CD14-positive monocyte (primary cell): ENCODE results near the gene MGME1. TPM values are rescaled to one million over a fixed set of nuclear protein-coding genes. Genes with fewer than 3 reads are reported as not detected.
A peak's percentile ranks its signal among the peaks of the same experiment; 100 is the strongest.

ENCODE experiments used
- DNase-seq, 3 donors: peaks; one replicate each; pipeline ENCODE4 v3.0.0-alpha.2; 2011 to 2022
- H2AFZ ChIP-seq: 2 replicates; pipeline ENCODE4 v1.6.0; 2012; ENCODE audit warnings: mild to moderate bottlenecking, low read depth, low read length, inconsistent platforms; ENCODE audit not compliant: insufficient read depth, poor library complexity, severe bottlenecking
- H3K27ac ChIP-seq, 2 donors: 1 replicate in 1 of 2; 2 replicates in 1 of 2; pipeline ENCODE4 v1.5.1; 2012 to 2013; ENCODE audit warnings: low read length in 2 of 2, control low read depth in 1 of 2, inconsistent platforms in 1 of 2, low read depth in 1 of 2, mild to moderate bottlenecking in 1 of 2
- H3K27me3 ChIP-seq, 2 donors: one replicate each; pipeline versions ENCODE4 v1.6.0 to v1.6.1; 2011 to 2013; ENCODE audit warnings: low read length in 2 of 2; ENCODE audit not compliant: control insufficient read depth in 2 of 2, insufficient read depth in 2 of 2
- H3K36me3 ChIP-seq, 2 donors: replicated peaks in 1 of 2; 1 replicate in 1 of 2; 2 replicates in 1 of 2; pipeline versions ENCODE4 v1.5.1 to v1.6.1; 2012 to 2013; ENCODE audit warnings: low read length in 2 of 2, control low read depth in 1 of 2, inconsistent platforms in 1 of 2, mild to moderate bottlenecking in 1 of 2; ENCODE audit not compliant: insufficient read depth in 2 of 2, control insufficient read depth in 1 of 2
- H3K4me1 ChIP-seq, 2 donors: 1 replicate in 1 of 2; 2 replicates in 1 of 2; pipeline versions ENCODE4 v1.5.1 to v1.6.1; 2012 to 2013; ENCODE audit warnings: low read length in 2 of 2, control low read depth in 1 of 2, inconsistent platforms in 1 of 2, mild to moderate bottlenecking in 1 of 2, moderate library complexity in 1 of 2; ENCODE audit not compliant: insufficient read depth in 2 of 2, control insufficient read depth in 1 of 2
- H3K4me2 ChIP-seq: replicated peaks from 2 replicates; pipeline ENCODE3; 2012; ENCODE audit warnings: low read length, moderate library complexity, mild to moderate bottlenecking; ENCODE audit not compliant: poor library complexity, severe bottlenecking; ENCODE audit errors: extremely low read depth
- H3K4me3 ChIP-seq, 3 experiments: fragments of 200-600 bp in 1 of 3; sonication (generic) in 1 of 3; replicated peaks in 1 of 3; 1 replicate in 2 of 3; 2 replicates in 1 of 3; pipeline ENCODE4 v1.5.1; 2011 to 2013; ENCODE audit warnings: low read length in 3 of 3, mild to moderate bottlenecking in 3 of 3, control low read depth in 2 of 3, low read depth in 2 of 3, inconsistent platforms in 1 of 3, moderate library complexity in 1 of 3
- H3K79me2 ChIP-seq: 2 replicates; pipeline ENCODE4 v1.6.0; 2012; ENCODE audit warnings: mild to moderate bottlenecking, control low read depth, inconsistent platforms, low read length, moderate library complexity; ENCODE audit not compliant: insufficient read depth
- H3K9ac ChIP-seq: 2 replicates; pipeline ENCODE4 v1.6.0; 2017; ENCODE audit warnings: low read length, mild to moderate bottlenecking; ENCODE audit not compliant: insufficient read depth, poor library complexity, severe bottlenecking
- H3K9me3 ChIP-seq, 2 donors: replicated peaks in 1 of 2; 1 replicate in 1 of 2; 2 replicates in 1 of 2; pipeline versions ENCODE4 v1.5.1 to v1.6.1; 2012 to 2013; ENCODE audit warnings: low read length in 2 of 2, control low read depth in 1 of 2; ENCODE audit not compliant: control insufficient read depth in 1 of 2, insufficient read depth in 1 of 2
- H4K20me1 ChIP-seq: 2 replicates; pipeline ENCODE4 v1.6.0; 2012; ENCODE audit warnings: mild to moderate bottlenecking, low read length, control low read depth, moderate library complexity; ENCODE audit not compliant: insufficient read depth
- H3K27ac Mint-ChIP-seq, 7 donors: one replicate each; pipeline ENCODE4 v1.8.0; 2020; ENCODE audit warnings: mild to moderate bottlenecking in 7 of 7, mixed read lengths in 7 of 7, moderate library complexity in 6 of 7, inconsistent platforms in 2 of 7
- H3K27me3 Mint-ChIP-seq, 3 donors: one replicate each; pipeline ENCODE4 v1.8.0; 2021 to 2022; ENCODE audit warnings: low read depth in 3 of 3, mild to moderate bottlenecking in 3 of 3, mixed read lengths in 3 of 3, moderate library complexity in 3 of 3, inconsistent platforms in 1 of 3
- H3K36me3 Mint-ChIP-seq, 2 donors: one replicate each; pipeline ENCODE4 v1.8.0; 2020; ENCODE audit warnings: mixed read lengths in 2 of 2, inconsistent platforms in 1 of 2, mild to moderate bottlenecking in 1 of 2
- H3K4me1 Mint-ChIP-seq: one replicate; pipeline ENCODE4 v1.8.0; 2020; ENCODE audit warnings: mild to moderate bottlenecking, mixed read lengths
- H3K4me3 Mint-ChIP-seq, 2 donors: one replicate each; pipeline ENCODE4 v1.8.0; 2020; ENCODE audit warnings: mild to moderate bottlenecking in 2 of 2, mixed read lengths in 2 of 2, moderate library complexity in 1 of 2
- H3K9me3 Mint-ChIP-seq, 7 donors: one replicate each; pipeline ENCODE4 v1.8.0; 2020 to 2022; ENCODE audit warnings: mixed read lengths in 7 of 7, mild to moderate bottlenecking in 6 of 7, moderate library complexity in 6 of 7, inconsistent platforms in 2 of 7
- CTCF ChIP-seq: fragments of 200-600 bp; IDR thresholded peaks from one replicate; pipeline ENCODE4 v1.8.0; 2022; ENCODE audit warnings: antibody characterized with exemption, mild to moderate bottlenecking
- WGBS: methylation state at CpG from one replicate; pipeline ENCODE4 v1.1.5; 2013; ENCODE audit warnings: missing lambda C conversion rate; ENCODE audit not compliant: insufficient coverage; 5-methylcytosine and 5-hydroxymethylcytosine counted together
- intact Hi-C, 2 donors: fragments of 100-400 bp; cut with micrococcal nuclease; formaldehyde crosslinking; loops; one replicate each; pipeline versions ENCODE4 v1.15.0 to v1.15.1; 2023
- polyA plus RNA-seq, 3 donors: library from polyadenylated mRNA; depleted of rRNA in 1 of 3; unstranded in 2 of 3; stranded (reverse) in 1 of 3; fragments of 300-500 nt in 2 of 3; fragments of >200 nt in 1 of 3; fragmentation: Illumina TruSeq in 2 of 3; gene quantifications; 1 replicate in 2 of 3; 2 replicates in 1 of 3; pipeline ENCODE4 v1.2.3, GENCODE V29; 2012 to 2021
- small RNA-seq: library from RNA; depleted of rRNA; stranded (forward); fragments of <200 nt; gene quantifications from one replicate; pipeline ENCODE3, GENCODE V24; 2012; ENCODE audit warnings: low read depth; ENCODE audit not compliant: insufficient read length

Gene MGME1
- polyA plus RNA-seq, 3 donors, result 2.5 to 20.1 (median 13.4) TPM

GRCh38 chr20:18034039-18034438 is 65.2 kb downstream of the MGME1 start:
- Mint-ChIP-seq H3K36me3 (no peaks in the 10 kb centered on the region), H3K27ac (no peak overlapping the region), H3K4me3 (no peak overlapping the region), H3K9me3 (no peaks in the 10 kb centered on the region), H3K4me1 (no peaks in the 10 kb centered on the region), H3K27me3 (peaks cover 0 to 7% (median 4%) of the 10 kb centered on the region in 3 donors)
- intact Hi-C loops, result no loop called here
- Histone ChIP-seq H3K4me1 (no peaks in the 10 kb centered on the region), H3K9me3 (no peaks in the 10 kb centered on the region), H3K36me3 (no peaks in the 10 kb centered on the region), H3K4me3 (no peak overlapping the region), H3K79me2 (no peaks in the 10 kb centered on the region), H3K9ac (no peak overlapping the region), H3K4me2 (no peak overlapping the region), H2AFZ (no peak overlapping the region), H3K27ac (no peak overlapping the region), H3K27me3 (no peaks in the 10 kb centered on the region), H4K20me1 (no peaks in the 10 kb centered on the region)
- DNase-seq, result no peak
- WGBS, result 87% methylated on average over 5 of the region's 5 CpGs
- TF ChIP-seq CTCF, result no peak

- no peak overlapping the region for H3K4me2 ChIP-seq
- H3K36me3 ChIP-seq, result no peaks in the 10 kb centered on the region
- DNase-seq, result no peak
- H3K9ac ChIP-seq, result no peak overlapping the region
- no peaks in the 10 kb centered on the region for H4K20me1 ChIP-seq
- peaks cover 15 to 25% (median 16%) of the 10 kb centered on the region in 3 donors for H3K27me3 Mint-ChIP-seq
- H3K27me3 ChIP-seq, result no peaks in the 10 kb centered on the region
- TF ChIP-seq CTCF, result no peak
- H3K4me1 ChIP-seq, result no peaks in the 10 kb centered on the region
- H3K79me2 ChIP-seq, result no peaks in the 10 kb centered on the region
- peaks cover 4 to 20% (median 15%) of the 10 kb centered on the region in 7 donors for H3K9me3 Mint-ChIP-seq
- no peak overlapping the region for H3K27ac ChIP-seq
- H3K4me1 Mint-ChIP-seq, result no peaks in the 10 kb centered on the region
- H3K9me3 ChIP-seq, result peaks cover 11% of the 10 kb centered on the region in 2 donors
- no peak overlapping the region for H2AFZ ChIP-seq
- no peak overlapping the region for H3K4me3 ChIP-seq
- no peaks in the 10 kb centered on the region for H3K36me3 Mint-ChIP-seq
- no peak overlapping the region for H3K4me3 Mint-ChIP-seq
- H3K27ac Mint-ChIP-seq, result no peak overlapping the region
- intact Hi-C loops, result no loop called here
- WGBS, result 78% methylated on average over 3 of the region's 5 CpGs
These were observed 70.2 kb downstream of the MGME1 start for GRCh38 chr20:18039063-18039462.

Small RNA genes lying within 50 kb of the gene (small RNA-seq; reads per million reads assigned to genes)
- gene SNORD17, result 421 reads per million, percentile 98 among the genes with 10 or more reads in this experiment

Other genes with a start within 250 kb of the MGME1 start
- 10 to 100 TPM; 55.6 to 83.8 (median 66.1) TPM for gene SNX5, start 224 bp upstream of the MGME1 start, polyA plus RNA-seq
- gene OVOL2, start 88.9 kb downstream of the MGME1 start, polyA plus RNA-seq, result not detected
- gene KAT14, start 168.8 kb downstream of the MGME1 start, polyA plus RNA-seq, result 1 to 10 TPM; 3.4 to 6.0 (median 5.7) TPM
- 10 to 100 TPM in 2 of 3 donors, 1 to 10 TPM in 1; 3.9 to 19.5 (median 16.6) TPM for gene PET117, start 168.8 kb downstream of the MGME1 start, polyA plus RNA-seq